Activated T-helper 2 cell treated with anti-CD3 and anti-CD28 coated beads, Interferon-gamma antibody, Interleukin-2, Interleukin-4, amounts not matched to agents 10 μg/mL and 5 μg/mL and 100 μg/mL, durations not matched to agents 14 hours and 24 hours and 36 hours (primary cell): ENCODE data around the gene YEATS4. TPM values are rescaled to one million over a fixed set of nuclear protein-coding genes. Genes with fewer than 3 reads are reported as not detected.

Experiments used
- DNase-seq: peaks from one replicate; pipeline ENCODE4 v3.0.0; 2021; ENCODE audit warnings: low spot score
- H3K27ac Mint-ChIP-seq: one replicate; pipeline ENCODE4 v1.8.0; 2021; ENCODE audit warnings: mixed read lengths
- H3K27me3 Mint-ChIP-seq: one replicate; pipeline ENCODE4 v1.8.0; 2021; ENCODE audit warnings: low read depth, mixed read lengths
- H3K36me3 Mint-ChIP-seq: one replicate; pipeline ENCODE4 v1.8.0; 2021; ENCODE audit warnings: low read depth, mixed read lengths
- H3K4me1 Mint-ChIP-seq: one replicate; pipeline ENCODE4 v1.8.0; 2021; ENCODE audit warnings: low read depth, mixed read lengths
- H3K4me3 Mint-ChIP-seq: one replicate; pipeline ENCODE4 v1.8.0; 2021; ENCODE audit warnings: low read depth, mild to moderate bottlenecking, moderate library complexity, mixed read lengths
- H3K9me3 Mint-ChIP-seq: one replicate; pipeline ENCODE4 v1.8.0; 2021; ENCODE audit warnings: mixed read lengths
- intact Hi-C: fragments of 100-400 bp; cut with micrococcal nuclease; formaldehyde crosslinking; loops from one replicate; pipeline ENCODE4 v1.15.1; 2023
- total RNA-seq: library from RNA; stranded (reverse); gene quantifications from 2 replicates; pipeline ENCODE4 v1.2.3, GENCODE V29; 2022

Gene YEATS4
- total RNA-seq, 1 donor from 2014 or later, result 39.0 TPM

GRCh38 chr12:69433653-69434052 lies 74.1 kb downstream of the YEATS4 start:
- no peaks in the 10 kb centered on the region for H3K9me3 Mint-ChIP-seq
- intact Hi-C loops, result no loop called here
- H3K36me3 Mint-ChIP-seq, result no peaks in the 10 kb centered on the region
- no peak overlapping the region for H3K27ac Mint-ChIP-seq
- H3K4me1 Mint-ChIP-seq, result no peaks in the 10 kb centered on the region
- no peak overlapping the region for H3K4me3 Mint-ChIP-seq
- no peak for DNase-seq
- no peaks in the 10 kb centered on the region for H3K27me3 Mint-ChIP-seq

- H3K27ac Mint-ChIP-seq, result no peak overlapping the region
- H3K9me3 Mint-ChIP-seq, result no peaks in the 10 kb centered on the region
- no peaks in the 10 kb centered on the region for H3K4me1 Mint-ChIP-seq
- intact Hi-C loops, result no loop called here
- no peak for DNase-seq
- H3K36me3 Mint-ChIP-seq, result no peaks in the 10 kb centered on the region
- H3K4me3 Mint-ChIP-seq, result no peak overlapping the region
- no peaks in the 10 kb centered on the region for H3K27me3 Mint-ChIP-seq
Measured at GRCh38 chr12:69435644-69436043, 76.1 kb downstream of the YEATS4 start.

GRCh38 chr12:69437073-69437472 lies 77.5 kb downstream of the YEATS4 start:
- H3K9me3 Mint-ChIP-seq, result no peaks in the 10 kb centered on the region
- H3K36me3 Mint-ChIP-seq, result no peaks in the 10 kb centered on the region
- intact Hi-C loops, result no loop called here
- no peaks in the 10 kb centered on the region for H3K27me3 Mint-ChIP-seq
- H3K4me1 Mint-ChIP-seq, result no peaks in the 10 kb centered on the region
- no peak overlapping the region for H3K27ac Mint-ChIP-seq
- no peak for DNase-seq
- no peak overlapping the region for H3K4me3 Mint-ChIP-seq

- Mint-ChIP-seq H3K36me3 (no peaks in the 10 kb centered on the region), H3K27me3 (no peaks in the 10 kb centered on the region), H3K4me3 (no peak overlapping the region), H3K27ac (no peak overlapping the region), H3K9me3 (no peaks in the 10 kb centered on the region), H3K4me1 (no peaks in the 10 kb centered on the region)
- DNase-seq, result no peak
- intact Hi-C loops, result no loop called here
Measured at GRCh38 chr12:69438539-69438938, 79.0 kb downstream of the YEATS4 start.

DNA sequence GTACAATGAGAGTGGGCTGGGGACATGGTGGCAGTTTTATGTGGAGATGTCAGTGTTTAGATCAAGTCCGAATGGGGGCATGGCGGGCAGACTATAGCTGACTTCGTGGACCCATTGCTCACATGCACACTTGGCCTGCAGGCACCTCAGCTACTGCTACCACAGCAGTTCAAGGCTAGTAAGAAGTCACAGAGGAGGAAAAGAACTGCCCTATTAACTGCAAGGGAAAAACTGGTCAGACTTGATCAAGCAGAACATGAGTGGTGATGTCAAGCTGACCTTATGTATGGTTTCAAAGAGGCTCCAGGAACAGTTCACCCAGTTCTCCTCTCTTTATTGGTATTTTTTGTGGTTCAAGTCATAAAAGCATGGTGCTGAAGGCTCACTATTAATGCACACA lies 80.5 kb downstream of the YEATS4 start:
- no peaks in the 10 kb centered on the region for H3K4me1 Mint-ChIP-seq
- H3K27ac Mint-ChIP-seq, result no peak overlapping the region
- H3K9me3 Mint-ChIP-seq, result no peaks in the 10 kb centered on the region
- H3K27me3 Mint-ChIP-seq, result no peaks in the 10 kb centered on the region
- no peak overlapping the region for H3K4me3 Mint-ChIP-seq
- no peaks in the 10 kb centered on the region for H3K36me3 Mint-ChIP-seq
- intact Hi-C loops, result no loop called here
- no peak for DNase-seq

Other genes starting within 250 kb of the YEATS4 start
- 107 and 119 TPM in 2 replicates for gene CPSF6, start 120.2 kb upstream of the YEATS4 start, total RNA-seq
- gene LYZ, start 11.4 kb upstream of the YEATS4 start, total RNA-seq, result not detected in 2 replicates
- 10.8 and 11.4 TPM in 2 replicates for gene FRS2, start 110.6 kb downstream of the YEATS4 start, total RNA-seq
- 409 and 416 TPM in 2 replicates for gene CCT2, start 225.7 kb downstream of the YEATS4 start, total RNA-seq